Mammary epithelial cell (primary cell): ENCODE measurements around the gene TMEM108.

ENCODE experiments used
- EZH2 ChIP-seq: IDR thresholded peaks from 2 replicates; pipeline ENCODE4 v1.6.1; 2012; ENCODE audit warnings: low read length, inconsistent platforms, borderline replicate concordance
- TF ChIP-seq, protein P1 (sequence below), 2 donors: IDR thresholded peaks in 1 of 2; conservative IDR thresholded peaks in 1 of 2; 2 replicates each; pipeline ENCODE4 v1.5.1; 2011 to 2012; ENCODE audit warnings: inconsistent platforms in 2 of 2, low read length in 2 of 2, mild to moderate bottlenecking in 2 of 2, control low read depth in 1 of 2, low read depth in 1 of 2; ENCODE audit not compliant: insufficient read depth in 1 of 2; ENCODE audit errors: extremely low read depth in 1 of 2

DNA sequence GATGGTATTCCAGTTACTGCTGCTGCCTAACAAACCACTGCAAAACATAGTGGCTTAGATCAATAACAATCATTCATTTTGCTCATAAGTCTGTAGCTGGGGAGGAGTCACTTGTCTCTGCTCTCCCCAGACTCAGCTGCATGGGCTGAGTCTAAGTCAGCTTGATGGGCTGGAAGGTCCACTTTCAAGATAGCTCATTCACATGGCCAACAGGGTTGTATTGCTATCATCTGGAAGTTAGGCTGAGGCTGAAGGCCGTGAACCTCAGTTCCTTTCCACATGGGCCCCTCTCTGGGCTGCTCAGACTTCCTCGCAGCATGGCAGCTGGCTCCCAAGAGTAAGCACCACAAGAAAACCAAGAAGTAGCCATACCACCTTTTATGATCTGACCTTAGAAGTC, 333.0 kb downstream of the TMEM108 start:
- TF ChIP-seq, protein P1, sequence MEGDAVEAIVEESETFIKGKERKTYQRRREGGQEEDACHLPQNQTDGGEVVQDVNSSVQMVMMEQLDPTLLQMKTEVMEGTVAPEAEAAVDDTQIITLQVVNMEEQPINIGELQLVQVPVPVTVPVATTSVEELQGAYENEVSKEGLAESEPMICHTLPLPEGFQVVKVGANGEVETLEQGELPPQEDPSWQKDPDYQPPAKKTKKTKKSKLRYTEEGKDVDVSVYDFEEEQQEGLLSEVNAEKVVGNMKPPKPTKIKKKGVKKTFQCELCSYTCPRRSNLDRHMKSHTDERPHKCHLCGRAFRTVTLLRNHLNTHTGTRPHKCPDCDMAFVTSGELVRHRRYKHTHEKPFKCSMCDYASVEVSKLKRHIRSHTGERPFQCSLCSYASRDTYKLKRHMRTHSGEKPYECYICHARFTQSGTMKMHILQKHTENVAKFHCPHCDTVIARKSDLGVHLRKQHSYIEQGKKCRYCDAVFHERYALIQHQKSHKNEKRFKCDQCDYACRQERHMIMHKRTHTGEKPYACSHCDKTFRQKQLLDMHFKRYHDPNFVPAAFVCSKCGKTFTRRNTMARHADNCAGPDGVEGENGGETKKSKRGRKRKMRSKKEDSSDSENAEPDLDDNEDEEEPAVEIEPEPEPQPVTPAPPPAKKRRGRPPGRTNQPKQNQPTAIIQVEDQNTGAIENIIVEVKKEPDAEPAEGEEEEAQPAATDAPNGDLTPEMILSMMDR (conservative IDR thresholded peaks at IDR 0.05 in 1 of 2, IDR thresholded peaks at IDR 0.05 in 1 of 2; ENCODE audit: extremely low read depth in 1 of 2, insufficient read depth in 1 of 2, low read depth in 1 of 2, low read length in 2 of 2): no peak
- TF ChIP-seq EZH2: no peak
